HG03354 (cell line): Measurements from ENCODE around the gene ATP1B3.
"Not testable (repeated sequence)": the region's sequence is repeated elsewhere in the genome, so short reads cannot be mapped to it uniquely, and the experiment has no call there.

Experiments used
- ATAC-seq: cut with Tn5 transposase; IDR thresholded peaks from one replicate; pipeline ENCODE4 v1.9.1; 2021; ENCODE audit warnings: mild to moderate bottlenecking; ENCODE audit not compliant: unreplicated experiment, poor library complexity, severe bottlenecking

ATP1B3 gene

DNA sequence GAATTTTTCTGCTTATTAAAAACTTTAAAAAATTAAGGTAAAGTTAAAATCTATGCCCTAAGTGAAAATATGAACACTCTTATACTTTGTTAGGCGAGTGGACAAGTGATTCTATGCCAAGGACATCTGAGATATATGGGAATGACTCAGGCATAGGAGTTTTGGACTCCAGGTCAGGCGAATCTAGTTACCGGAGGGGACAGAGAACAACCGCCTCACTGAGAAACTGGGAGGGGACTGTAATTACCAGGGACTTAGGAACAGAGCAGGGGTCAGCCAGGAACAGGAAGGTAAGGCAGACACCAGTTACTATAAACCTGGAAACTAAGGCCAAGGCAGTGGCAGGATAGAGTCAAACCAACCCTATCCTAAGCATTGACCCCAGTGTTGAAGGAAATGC, 16.8 kb upstream of the ATP1B3 start:
- no peak for ATAC-seq

DNA sequence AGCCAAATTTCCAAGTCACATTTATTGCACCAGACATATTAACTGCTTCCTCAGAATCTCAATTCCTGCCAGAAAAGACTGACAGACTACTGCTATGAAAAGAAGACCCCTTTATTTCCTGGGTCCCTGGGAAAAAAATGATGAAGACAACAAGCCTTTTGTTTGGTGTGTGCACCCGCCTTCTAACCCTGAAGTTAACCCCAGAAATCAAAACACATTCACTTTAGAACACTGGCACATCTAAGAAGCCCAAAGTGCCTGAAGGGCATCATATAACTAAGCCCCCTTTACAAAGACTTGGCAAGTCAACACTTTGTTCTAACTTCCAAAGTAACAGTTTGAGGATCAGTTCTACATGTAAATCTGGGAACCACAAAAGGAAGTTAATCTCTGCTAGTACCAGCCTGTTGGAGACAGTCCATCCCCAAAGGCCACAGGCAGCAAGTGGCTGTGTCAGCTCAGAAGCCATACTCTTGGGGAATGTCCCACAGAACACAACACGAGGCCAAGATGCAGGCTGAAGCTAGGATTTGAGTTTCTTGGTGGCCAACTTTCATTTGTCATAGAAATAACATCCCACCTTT, 16.3 kb upstream of the ATP1B3 start:
- ATAC-seq = no peak

DNA sequence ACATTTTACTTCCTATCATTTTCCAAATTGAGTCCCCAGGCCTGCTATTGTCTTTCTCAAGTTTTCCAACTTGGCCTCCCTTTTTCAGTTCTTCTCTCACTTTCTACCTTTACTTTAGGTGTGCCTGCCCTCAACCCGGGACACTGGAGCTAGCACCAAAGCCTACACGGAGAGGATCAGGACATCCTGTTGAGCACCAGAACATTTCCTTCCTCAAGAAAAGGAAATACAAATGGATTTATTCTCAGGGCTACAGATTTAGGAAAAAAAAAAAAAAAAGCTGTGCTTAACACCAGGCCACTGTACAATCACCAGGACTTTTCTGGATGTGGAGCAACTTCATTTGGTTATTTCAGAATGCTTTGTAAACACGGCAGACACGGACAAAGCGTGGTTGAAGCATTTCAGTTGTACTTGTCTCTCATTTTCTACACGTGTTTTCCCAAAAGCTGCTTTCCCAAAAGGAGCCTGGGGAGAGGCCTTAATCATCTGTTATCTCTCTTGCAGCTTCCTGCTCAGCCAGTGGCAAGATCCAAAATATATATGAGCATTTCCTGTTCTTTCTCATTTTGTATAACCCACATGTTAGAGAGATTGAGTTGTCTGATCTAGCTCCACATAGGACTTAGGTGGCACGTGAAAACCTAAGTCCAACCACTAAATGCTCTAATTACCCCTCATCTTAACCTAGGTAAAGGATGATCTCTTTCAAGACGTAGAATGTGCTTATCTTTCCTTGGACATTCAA, 15.5 kb upstream of the ATP1B3 start:
- ATAC-seq = no peak

DNA sequence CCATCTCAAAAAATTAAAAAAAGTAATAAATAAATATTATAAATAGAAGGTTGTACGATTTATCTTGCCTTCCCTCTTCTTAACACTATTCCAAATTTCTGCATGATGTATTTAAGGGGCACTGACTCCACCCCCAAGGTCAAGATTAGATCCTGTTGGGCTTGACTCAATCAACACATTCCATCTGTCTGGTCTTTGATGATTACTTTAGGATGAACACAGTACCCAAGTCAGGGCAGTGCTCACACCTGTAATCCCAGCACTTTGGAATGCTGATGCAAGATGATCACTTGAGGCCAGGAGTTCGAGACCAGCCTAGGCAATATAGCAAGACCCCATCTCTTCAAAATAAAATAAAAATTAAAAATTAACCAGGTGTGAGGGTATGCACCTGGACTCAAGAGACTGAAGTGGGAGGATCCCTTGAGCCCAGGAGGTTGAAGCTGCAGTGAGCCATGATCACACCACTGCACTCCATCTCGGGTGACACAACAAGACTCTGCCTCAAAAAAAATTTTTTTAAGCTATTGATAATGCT, 14.1 kb upstream of the ATP1B3 start:
- ATAC-seq = no peak

DNA sequence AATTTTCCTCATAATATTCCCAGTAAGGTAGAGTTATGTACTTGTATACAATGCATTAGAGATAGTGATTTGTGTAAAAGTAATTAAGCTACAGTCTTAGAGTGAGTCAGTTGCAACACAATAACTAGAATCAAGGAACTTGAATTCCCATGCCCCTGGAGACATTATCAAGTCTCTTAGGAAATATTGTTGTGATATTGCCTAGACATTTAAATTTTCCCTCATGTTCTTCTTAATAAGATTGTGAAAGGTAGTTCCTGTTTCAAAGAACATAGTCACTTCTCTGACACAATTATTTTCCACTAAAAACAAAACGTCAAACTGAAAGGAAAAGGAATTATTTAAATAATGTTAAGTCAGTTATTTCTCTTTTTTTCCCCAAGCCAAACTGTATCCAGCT, 13.0 kb upstream of the ATP1B3 start:
- ATAC-seq = no peak

DNA sequence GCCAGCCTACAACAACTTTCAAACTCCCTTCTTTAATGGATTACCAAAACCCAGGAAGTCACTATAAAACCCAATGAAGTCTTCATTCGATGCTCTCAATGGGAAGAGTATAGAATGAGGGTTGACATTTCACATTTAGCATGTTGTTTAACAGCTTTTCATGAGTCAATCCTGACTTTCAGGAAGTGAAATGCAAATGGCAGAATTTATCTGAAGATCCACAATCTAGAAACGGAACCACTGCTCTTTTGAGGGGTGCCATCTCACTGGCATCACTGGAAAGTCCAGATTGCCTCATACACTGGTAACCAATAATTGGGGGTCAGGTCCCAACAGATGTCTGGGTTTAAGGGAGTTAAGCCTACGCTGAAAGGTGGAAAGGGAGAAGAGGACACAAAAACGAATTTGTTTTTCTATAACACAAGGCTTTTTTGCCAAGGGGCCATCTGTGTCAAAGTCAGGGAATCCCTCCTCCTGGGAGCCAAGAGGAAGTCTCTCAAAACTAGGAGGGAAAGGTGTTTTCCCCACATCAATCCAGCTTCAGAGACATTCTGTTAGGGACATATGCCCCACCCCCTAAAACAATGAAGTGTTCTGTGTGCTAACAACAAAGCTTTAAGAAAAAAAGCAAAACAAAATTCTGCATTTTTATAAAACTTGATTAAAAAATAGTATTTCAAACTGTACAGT, 12.0 kb upstream of the ATP1B3 start:
- no peak for ATAC-seq

DNA sequence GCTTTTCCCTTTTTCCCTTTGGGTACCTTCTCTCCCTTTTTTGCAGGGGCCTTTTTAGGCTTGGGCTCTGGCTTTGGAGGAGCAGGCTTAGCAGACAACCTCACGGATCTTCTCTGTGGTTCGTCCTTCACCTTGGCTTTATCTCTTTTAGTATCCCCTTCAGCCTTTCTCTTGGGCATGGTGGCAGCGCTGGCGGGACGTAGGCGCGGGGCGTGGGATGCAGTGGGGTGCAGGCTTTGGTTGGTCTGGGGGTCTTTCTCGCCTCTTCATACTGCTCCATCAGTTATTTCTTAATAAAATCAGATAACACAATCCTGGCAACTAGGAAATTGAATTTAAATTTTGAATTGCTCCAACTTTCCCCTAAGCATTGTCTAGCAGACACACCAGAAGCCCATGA, 11.3 kb upstream of the ATP1B3 start:
- no peak for ATAC-seq

DNA sequence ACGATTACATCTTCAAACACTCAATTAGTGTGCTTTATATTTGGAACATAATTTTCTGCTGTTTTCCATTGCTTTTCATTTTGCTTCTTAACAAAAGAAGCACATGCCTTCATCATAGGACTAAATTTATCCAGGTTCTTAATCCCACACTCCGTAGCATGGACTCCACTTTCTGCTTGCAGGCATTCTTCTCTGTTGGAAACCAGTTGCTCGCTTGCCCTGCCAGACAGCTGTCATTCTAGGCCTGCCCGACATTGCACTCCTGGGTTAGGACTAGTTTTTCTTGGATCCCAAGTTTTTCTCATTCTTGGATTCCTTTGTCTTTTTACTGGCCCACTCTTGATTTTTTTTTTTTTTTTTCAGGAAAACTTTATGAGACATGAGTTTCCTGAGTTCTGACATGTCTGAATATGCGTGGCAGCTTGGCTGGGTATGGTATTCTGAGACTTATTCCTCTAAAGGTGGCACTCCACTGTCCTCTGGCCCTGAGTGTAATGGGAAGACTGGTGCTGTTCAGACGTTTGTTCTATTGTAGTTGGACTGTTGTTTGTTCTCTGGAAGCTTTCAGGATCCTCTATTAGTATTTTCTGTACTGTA, 6.3 kb upstream of the ATP1B3 start:
- no peak for ATAC-seq

DNA sequence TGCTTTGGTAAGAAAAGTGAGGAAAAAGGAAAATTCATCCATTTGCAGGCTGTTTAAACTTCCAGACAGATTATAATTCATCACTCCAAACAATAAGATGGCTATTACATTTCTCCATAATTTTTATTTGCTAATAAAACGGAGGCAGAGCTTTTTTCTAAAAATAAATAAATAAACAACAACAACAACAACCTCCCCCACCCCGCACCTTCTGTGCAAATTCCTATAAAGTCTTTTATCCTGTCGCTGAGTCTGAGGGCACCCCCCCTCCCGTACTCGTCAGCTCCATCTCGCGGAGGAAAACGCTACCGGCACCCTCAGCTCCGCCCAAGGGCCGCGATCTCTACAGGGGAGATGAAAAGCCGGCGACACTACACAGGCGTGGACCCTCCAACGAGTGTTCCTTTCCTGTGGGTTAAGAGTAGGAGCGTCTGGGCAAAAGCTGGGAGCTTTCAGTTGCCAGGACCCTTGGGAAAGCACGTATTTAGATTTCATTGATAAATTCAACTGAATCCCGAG, 1.0 kb upstream of the ATP1B3 start:
- peak; percentile 62 for ATAC-seq

DNA sequence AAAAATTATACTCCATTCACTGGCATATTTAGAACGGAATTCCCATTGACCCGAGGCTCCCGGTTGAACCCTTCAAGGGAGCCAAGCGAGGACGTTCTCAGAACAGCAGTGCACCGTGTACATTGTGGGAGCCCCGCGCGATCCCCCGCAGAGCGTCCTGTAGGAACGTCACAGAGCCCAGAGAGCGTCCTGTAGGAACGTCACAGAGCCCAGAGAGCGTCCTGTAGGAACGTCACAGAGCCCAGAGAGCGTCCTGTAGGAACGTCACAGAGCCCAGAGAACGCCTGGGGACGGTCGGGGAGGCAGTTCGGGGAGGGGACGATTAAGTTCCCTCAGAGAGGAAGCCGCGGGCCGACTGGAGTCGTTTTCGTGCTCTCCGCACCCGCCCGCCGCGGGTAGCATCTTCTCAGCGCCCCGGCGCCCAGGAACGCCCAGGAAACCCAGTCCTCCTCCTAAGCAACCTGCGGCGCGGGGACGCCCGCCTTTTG, 506 bp upstream of the ATP1B3 start:
- peak; percentile 57 for ATAC-seq

DNA sequence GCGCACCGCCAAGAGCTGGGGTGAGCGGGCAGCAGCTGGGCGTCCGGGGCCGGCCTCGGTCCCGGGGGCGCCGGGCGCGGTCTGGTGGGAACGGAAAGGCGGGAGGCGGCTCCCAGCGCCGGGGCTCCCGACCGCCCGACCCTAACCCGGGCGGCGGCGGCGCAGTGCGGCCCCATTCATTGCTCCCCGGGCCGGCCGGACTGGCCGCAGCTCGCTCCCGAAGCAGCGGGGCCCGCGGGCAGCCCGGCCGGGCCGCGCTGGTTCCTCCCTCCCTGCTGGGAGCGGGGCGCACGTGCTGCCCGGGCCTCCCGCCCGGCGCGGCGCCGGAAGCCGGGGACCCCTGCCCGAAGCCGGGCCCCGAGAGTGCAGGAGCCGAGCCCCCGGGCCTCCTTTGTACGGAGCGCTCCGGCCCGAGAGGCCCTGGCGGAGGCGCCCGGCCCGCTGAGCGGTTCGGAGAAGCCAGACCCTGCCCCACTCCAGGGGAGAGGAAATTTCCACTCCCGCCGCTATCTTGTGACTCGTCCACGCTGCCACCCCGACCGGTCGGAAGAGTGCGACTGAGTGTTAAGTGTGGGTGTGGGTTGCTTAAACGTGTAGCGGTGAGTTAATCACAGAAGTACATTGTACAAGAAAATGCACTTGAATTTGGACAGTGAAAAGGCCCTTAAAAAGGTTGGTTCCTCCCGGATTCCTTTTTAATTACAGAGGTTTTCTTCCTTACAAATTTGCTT, 613 bp downstream of the ATP1B3 start:
- peak; percentile 21 for ATAC-seq

DNA sequence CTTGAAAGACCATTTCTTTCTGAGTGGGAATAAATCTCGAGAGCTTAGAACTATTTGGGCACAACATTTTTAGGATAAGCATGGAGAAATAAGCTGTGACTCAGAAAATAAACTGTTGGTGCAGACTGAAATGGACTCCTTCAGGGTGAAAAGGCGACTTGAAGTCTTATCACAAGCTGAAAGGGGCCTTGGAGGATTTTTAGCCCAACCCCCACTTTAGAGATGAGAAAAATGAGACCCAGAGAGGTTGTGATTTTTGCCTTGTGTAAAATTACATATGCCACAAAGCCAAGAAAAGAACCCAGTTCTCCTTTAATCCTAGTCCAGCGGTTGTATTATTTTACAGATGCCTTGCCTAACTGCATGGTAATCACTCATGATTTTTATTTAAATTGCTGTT, 1.5 kb downstream of the ATP1B3 start:
- no peak for ATAC-seq

DNA sequence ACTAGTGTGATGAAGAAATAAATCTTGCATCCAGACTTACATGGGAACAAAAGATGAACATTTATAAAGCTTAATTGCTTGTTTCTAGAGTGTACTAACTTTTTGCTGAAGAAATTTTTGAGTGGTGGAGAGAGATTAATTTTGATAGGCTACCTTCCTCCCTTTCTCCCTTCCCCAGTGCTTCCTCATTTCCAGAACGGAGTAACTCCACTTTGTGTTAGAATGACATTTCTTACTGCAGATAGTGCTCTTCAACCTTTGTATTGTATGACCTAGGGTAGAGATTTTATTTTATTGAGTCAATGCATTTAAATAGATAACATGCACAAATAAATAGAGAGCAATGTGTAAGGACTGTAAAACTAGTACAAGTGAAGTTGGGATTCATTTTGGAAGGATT, 1.9 kb downstream of the ATP1B3 start:
- no peak for ATAC-seq

DNA sequence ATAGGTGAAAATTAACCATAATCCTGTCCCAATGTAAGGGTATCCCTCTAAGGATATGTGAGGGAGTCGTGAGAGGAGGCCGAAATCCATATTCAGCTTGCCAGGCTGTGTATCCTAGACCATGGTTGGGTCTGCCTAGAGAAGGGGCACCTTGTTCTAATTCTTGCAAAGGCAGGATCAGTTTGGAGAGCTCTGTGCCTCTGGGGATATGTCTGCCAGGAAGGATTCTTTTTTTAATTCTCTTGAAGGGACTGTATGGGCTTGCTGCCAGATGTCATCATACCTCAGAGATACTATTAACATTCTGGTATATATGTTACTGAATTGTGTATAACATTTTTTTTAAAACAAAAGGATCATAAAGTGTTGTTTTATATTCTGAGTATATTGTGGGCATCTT, 2.4 kb downstream of the ATP1B3 start:
- no peak for ATAC-seq

DNA sequence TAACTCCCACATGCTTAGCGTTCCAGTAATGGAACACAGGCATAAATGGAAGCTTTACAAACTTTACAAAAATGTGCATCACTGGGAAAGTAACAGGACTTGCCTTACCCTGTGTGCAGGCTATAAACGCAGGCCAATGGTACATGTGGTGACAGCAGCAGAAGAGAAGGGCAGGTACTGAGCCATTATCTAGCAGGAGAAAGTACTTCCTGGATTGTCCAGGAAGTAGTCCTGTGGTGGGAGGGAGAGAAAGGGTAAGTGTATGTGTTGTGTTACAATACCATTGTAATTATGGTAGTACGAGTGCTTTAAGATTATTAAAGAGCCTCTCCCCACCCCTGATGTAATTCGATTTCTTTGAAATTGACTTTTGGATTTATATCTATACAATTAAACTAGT, 5.3 kb downstream of the ATP1B3 start:
- ATAC-seq = no peak

DNA sequence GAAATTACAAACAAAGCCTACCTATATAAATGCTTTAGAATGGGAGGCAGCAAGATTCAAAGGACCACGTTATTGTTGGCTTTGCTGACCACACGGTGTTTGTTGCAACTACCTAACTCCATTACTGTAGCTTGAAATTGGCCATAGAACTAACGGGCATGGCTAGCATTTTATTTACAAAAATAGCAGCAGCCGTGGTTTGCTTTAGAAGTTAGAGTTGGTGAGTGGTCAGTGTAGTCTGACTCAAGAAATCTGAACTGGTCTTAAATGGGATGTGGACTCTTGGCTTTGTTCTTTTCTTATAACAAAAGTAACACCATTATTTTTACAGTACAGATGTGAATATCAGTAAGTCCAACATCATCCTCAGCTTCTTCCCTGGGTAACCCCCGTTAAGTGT, 10.6 kb downstream of the ATP1B3 start:
- no peak for ATAC-seq

DNA sequence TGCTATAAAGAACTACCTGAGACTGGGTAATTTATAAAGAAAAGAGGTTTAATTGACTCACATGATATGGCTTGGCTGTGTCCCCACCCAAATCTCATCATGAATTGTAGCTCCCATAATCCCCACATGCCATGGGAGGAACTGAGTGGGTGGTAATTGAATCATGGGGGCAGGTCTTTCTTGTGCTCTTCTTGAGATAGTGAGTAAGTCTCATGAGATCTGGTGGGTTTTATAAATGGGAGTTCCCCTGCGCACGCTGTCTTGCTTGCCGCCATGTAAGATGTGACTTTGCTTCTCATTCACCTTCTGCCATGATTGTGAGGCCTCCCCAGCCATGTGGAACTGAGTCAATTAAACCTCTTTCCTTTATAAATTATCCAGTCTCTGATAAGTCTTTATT, 12.1 kb downstream of the ATP1B3 start:
- ATAC-seq = not testable (repeated sequence)

DNA sequence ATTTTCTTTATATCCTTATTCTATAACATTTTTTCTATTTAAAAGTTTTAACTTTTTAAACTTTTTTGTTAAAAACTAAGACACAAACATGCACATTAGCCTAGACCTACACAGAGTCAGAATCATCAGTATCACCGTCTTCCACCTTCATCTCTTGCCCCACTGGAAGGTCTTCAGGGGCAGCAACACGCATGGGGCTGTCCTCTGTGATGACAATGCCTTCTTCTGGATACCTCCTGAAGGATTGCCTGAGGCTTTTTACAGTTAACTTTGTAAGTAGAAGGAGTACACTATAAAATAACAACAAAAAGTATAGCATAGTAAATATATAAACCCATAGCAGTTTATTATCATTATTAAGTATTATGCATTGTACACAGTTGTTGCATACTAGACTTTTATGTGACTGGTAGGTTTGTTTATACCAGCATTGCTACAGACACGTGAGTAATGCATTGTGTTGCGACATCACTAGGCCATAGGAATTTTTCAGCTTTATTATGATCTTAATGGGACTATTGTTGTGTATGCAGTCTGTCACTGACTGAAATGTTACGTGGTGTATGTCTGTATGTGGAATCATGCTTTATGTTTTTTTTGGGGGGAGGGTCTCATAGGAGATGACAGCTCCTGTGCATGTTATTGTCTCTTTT, 18.2 kb downstream of the ATP1B3 start:
- no peak for ATAC-seq

DNA sequence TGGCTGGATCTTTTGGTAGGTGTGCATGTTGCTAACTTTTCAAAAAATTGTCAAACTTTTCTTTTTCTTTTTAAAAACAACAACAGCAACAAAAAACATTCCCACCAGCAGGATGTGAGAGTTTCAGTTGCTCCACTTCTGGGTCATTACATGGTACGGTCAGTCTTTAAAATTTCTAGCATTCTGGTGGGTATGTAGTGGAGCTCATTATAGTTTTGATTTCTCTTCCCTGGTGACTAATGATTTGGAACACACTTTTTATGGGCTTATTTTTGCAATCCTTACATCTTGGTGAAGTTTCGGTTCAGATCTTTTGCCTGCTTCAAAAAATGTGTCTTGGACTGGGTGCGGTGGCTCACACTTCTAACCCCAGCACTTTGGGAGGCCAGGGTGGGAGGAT, 19.3 kb downstream of the ATP1B3 start:
- ATAC-seq = no peak
